ENCODE measurements around the gene CP. TPM values are rescaled to one million over a fixed set of nuclear protein-coding genes. Genes with fewer than 3 reads are reported as not detected.
"Not testable (repeated sequence)": the region's sequence is repeated elsewhere in the genome, so short reads cannot be mapped to it uniquely, and the experiment has no call there.

CP gene
- total RNA-seq, 1 donor from 2014 or later: 6.2 TPM

GRCh38 chr3:149226776-149227175 is 5.1 kb upstream of the CP start:
- no peak overlapping the region for H3K27ac ChIP-seq (replicated peaks)
- no peak for DNase-seq
- peaks cover 13% of the 10 kb centered on the region for H3K4me1 ChIP-seq
- H3K9me3 ChIP-seq (replicated peaks): no peaks in the 10 kb centered on the region
- intact Hi-C loops (cut with micrococcal nuclease): no loop called here
- no peaks in the 10 kb centered on the region for H3K27me3 ChIP-seq (ENCODE audit: low read depth)
- no peak overlapping the region for H3K4me3 ChIP-seq
- TF ChIP-seq CTCF (IDR thresholded peaks at IDR 0.05; ENCODE audit: borderline replicate concordance): no peak
- H3K36me3 ChIP-seq: no peaks in the 10 kb centered on the region

GRCh38 chr3:149224736-149225594 is 3.3 kb upstream of the CP start:
- no peaks in the 10 kb centered on the region for H3K36me3 ChIP-seq
- no peaks in the 10 kb centered on the region for H3K9me3 ChIP-seq (replicated peaks)
- peaks cover 13% of the 10 kb centered on the region for H3K4me1 ChIP-seq
- no peaks in the 10 kb centered on the region for H3K27me3 ChIP-seq (ENCODE audit: low read depth)
- no peak for TF ChIP-seq CTCF (IDR thresholded peaks at IDR 0.05; ENCODE audit: borderline replicate concordance)
- DNase-seq: no peak
- peak overlapping the region; percentile 55 for H3K4me3 ChIP-seq
- H3K27ac ChIP-seq (replicated peaks): peak overlapping the region; percentile 82
- intact Hi-C loops (cut with micrococcal nuclease): no loop called here

- peaks cover 13% of the 10 kb centered on the region for H3K4me1 ChIP-seq
- intact Hi-C loops (cut with micrococcal nuclease): no loop called here
- TF ChIP-seq CTCF (IDR thresholded peaks at IDR 0.05; ENCODE audit: borderline replicate concordance): no peak
- no peak for DNase-seq
- H3K27ac ChIP-seq (replicated peaks): no peak overlapping the region
- no peaks in the 10 kb centered on the region for H3K36me3 ChIP-seq
- H3K4me3 ChIP-seq: no peak overlapping the region
- H3K9me3 ChIP-seq (replicated peaks): no peaks in the 10 kb centered on the region
- H3K27me3 ChIP-seq (ENCODE audit: low read depth): no peaks in the 10 kb centered on the region
Measured at GRCh38 chr3:149223461-149223820, 1.8 kb upstream of the CP start.

GRCh38 chr3:149219380-149220121 is 2.1 kb downstream of the CP start:
- H3K27ac ChIP-seq (replicated peaks); H3K4me3 ChIP-seq; DNase-seq; H3K36me3 ChIP-seq; intact Hi-C loops (cut with micrococcal nuclease); H3K27me3 ChIP-seq (ENCODE audit: low read depth); H3K9me3 ChIP-seq (replicated peaks): not testable (repeated sequence)
- H3K4me1 ChIP-seq: peaks cover 21% of the 10 kb centered on the region

GRCh38 chr3:149217347-149217746 is 4.3 kb downstream of the CP start:
- DNase-seq: no peak

More at GRCh38 chr3:149217347-149217746, 4.3 kb downstream of the CP start:
- no peaks in the 10 kb centered on the region for H3K36me3 ChIP-seq
- TF ChIP-seq CTCF (IDR thresholded peaks at IDR 0.05; ENCODE audit: borderline replicate concordance): no peak
- no peak overlapping the region for H3K4me3 ChIP-seq
- intact Hi-C loops (cut with micrococcal nuclease): no loop called here
- peaks cover 20% of the 10 kb centered on the region for H3K4me1 ChIP-seq
- H3K9me3 ChIP-seq (replicated peaks): no peaks in the 10 kb centered on the region
- no peaks in the 10 kb centered on the region for H3K27me3 ChIP-seq (ENCODE audit: low read depth)
- no peak overlapping the region for H3K27ac ChIP-seq (replicated peaks)

All from left ventricle myocardium inferior (tissue), 1 donor.